GM06990 (cell line): ENCODE results near the gene ZBTB7B.

Experiments
- DNase-seq: peaks from one replicate; pipeline ENCODE4 v3.0.0-alpha.2; 2011; ENCODE audit not compliant: insufficient read length; ENCODE audit errors: extremely low read depth
- H3K27me3 ChIP-seq: replicated peaks from 2 replicates; pipeline ENCODE4 v1.6.0; 2011; ENCODE audit warnings: low read length; ENCODE audit not compliant: control insufficient read depth, insufficient read depth
- H3K36me3 ChIP-seq: 2 replicates; pipeline ENCODE4 v1.5.1; 2011; ENCODE audit warnings: low read length; ENCODE audit not compliant: control insufficient read depth, insufficient read depth
- H3K4me3 ChIP-seq: replicated peaks from 2 replicates; pipeline ENCODE4 v1.5.1; 2011; ENCODE audit warnings: low read depth, mild to moderate bottlenecking, control low read depth, low read length
- CTCF ChIP-seq: IDR thresholded peaks from 2 replicates; pipeline ENCODE4 v1.5.1; 2011; ENCODE audit warnings: low read length, control low read depth, mild to moderate bottlenecking, inconsistent platforms; ENCODE audit not compliant: insufficient read depth, poor library complexity, severe bottlenecking

The ZBTB7B gene

GRCh38 chr1:155006601-155007101 lies 4.0 kb downstream of the ZBTB7B start:
- no peak for DNase-seq

GRCh38 chr1:155007251-155007828 lies 4.7 kb downstream of the ZBTB7B start:
- no peaks in the 10 kb centered on the region for H3K27me3 ChIP-seq
- H3K4me3 ChIP-seq: no peak overlapping the region
- DNase-seq: no peak
- peaks cover 5% of the 10 kb centered on the region; the same call in 1 of the 2 replicates for H3K36me3 ChIP-seq
- TF ChIP-seq CTCF: no peak

More at GRCh38 chr1:155006601-155007101, 4.0 kb downstream of the ZBTB7B start:
- Histone ChIP-seq H3K36me3 (peaks cover 5% of the 10 kb centered on the region; the same call in 1 of the 2 replicates), H3K4me3 (no peak overlapping the region), H3K27me3 (no peaks in the 10 kb centered on the region)
- TF ChIP-seq CTCF: no peak

GRCh38 chr1:155008015-155008941 lies 5.7 kb downstream of the ZBTB7B start:
- Histone ChIP-seq H3K4me3 (no peak overlapping the region), H3K27me3 (no peaks in the 10 kb centered on the region), H3K36me3 (peaks cover 5% of the 10 kb centered on the region; the same call in 1 of the 2 replicates)
- TF ChIP-seq CTCF: no peak
- no peak for DNase-seq

- H3K36me3 ChIP-seq: peaks cover 7% of the 10 kb centered on the region
- no peak overlapping the region for H3K4me3 ChIP-seq
- H3K27me3 ChIP-seq: no peaks in the 10 kb centered on the region
- no peak for DNase-seq
- no peak for TF ChIP-seq CTCF
Observed at GRCh38 chr1:155009221-155009711, 6.7 kb downstream of the ZBTB7B start.

- no peak for TF ChIP-seq CTCF
- Histone ChIP-seq H3K27me3 (no peaks in the 10 kb centered on the region), H3K4me3 (no peak overlapping the region), H3K36me3 (peaks cover 7% of the 10 kb centered on the region)
- DNase-seq: no peak
Observed at GRCh38 chr1:155009742-155010141, 7.1 kb downstream of the ZBTB7B start.
